HG03139 (cell line): ENCODE results near the gene ZMYM1.
"Not testable (repeated sequence)": the region's sequence is repeated elsewhere in the genome, so short reads cannot be mapped to it uniquely, and the experiment has no call there.

Experiments used
- ATAC-seq: cut with Tn5 transposase; IDR thresholded peaks from one replicate; pipeline ENCODE4 v1.9.1; 2021; ENCODE audit not compliant: unreplicated experiment

ZMYM1 gene

DNA sequence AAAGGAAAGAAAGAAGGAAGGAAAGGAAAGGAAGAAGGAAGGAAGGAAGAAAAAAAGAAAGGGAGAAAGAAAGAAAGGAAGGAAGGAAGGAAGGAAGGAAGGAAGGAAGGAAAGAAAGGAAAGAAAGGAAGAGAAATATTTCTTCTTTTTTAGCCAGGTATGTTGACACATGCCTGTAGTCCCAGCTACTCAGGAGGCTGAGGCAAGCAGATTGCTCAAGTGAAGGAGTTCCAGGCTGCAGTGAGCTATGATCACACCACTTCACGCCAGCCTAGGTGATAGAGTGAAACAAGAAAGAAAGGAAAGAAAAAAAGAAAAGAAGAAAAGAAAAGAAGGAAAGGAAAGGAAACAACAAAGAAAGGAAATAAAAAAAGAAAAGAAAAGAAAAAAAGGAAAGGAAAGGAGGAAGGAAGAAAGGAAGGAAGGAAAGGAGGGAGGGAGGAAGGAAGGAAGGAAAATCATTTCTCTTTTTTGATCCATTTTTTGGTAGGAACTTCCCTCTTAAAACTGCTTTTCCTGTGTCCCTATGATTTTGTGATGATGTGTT lies 5.8 kb upstream of the ZMYM1 start:
- ATAC-seq, result no peak

DNA sequence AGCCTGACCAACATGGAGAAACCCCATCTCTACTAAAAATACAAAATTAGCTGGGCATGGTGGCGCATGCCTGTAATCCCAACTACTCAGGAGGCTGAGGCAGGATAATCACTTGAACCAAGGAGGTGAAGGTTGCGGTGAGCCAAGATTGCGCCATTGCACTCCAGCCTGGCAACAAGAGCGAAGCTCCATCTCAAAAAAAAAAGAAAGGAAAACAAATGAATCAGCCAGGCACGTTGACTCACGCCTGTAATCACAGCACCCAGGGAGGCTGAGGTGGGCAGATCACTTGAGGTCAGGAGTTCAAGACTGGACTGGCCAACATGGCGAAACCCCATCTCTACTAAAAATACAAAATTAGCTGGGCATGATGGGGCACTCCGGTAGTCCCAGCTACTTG lies 2.8 kb upstream of the ZMYM1 start:
- ATAC-seq, result not testable (repeated sequence)

DNA sequence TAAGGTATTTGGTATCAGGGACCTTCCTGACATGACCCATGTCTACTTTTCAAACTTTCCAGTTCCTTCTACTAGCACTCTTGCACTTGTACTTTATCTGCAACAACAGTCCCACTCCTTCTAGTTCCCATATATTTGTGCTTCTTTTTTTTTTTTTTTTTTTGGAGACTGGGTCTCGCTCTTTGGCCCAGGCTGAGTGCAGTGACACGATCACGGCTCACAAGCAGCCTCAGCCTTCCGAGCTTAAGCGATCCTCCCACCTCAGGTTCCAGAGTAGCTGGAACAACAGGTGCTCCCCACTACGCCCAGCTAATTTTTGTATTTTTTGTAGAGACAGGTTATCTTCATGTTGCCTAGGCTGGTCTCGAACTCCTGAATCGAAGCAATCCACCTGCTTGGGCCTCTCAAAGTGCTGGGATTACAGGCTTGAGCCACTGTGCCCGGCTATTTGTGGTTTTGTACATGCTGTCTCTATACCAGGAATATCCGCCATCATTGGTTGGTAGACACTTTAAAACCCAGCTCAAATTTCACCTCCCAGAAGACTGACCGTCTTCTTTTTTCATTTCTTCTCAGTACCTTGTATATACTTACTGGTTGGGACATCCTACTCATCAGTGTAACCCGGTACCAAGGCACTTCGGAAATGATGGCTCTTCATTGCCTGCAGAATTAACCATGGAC lies 1.1 kb downstream of the ZMYM1 start:
- ATAC-seq, result no peak

DNA sequence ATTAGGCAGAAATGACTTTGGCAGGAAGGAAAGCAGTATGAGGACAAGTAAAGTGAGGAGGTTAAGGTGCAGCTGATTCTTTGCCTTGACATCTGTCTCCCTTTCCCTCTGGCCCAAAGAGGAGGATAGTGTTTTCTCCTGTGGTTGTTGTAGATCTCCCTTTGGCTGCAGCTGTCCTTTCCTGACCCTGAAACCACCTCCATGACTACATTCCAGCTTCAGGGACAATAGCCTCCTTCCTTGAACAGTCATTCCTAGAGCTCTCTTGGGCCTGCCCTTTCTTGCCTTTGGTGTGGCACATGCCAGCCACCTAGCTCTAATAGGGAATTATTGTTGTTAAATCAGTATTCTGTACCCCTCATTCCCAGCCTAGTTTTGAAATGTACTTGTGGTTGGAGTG lies 6.2 kb downstream of the ZMYM1 start:
- ATAC-seq, result no peak

DNA sequence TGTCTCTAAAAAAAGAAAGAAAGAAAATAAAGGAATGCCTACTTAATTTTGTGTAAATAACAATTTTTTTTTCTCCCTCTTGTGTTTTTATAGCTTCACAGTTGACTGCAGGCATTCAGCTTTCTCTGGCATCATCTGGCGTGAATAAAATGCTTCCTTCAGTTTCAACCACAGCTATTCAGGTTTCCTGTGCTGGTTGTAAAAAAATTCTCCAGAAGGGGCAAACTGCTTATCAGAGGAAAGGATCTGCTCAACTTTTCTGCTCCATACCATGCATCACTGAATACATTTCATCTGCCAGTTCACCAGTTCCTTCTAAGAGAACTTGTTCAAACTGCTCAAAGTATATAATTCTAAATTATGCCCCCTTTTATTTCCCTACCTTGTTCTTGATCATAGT lies 18.0 kb downstream of the ZMYM1 start:
- no peak for ATAC-seq

DNA sequence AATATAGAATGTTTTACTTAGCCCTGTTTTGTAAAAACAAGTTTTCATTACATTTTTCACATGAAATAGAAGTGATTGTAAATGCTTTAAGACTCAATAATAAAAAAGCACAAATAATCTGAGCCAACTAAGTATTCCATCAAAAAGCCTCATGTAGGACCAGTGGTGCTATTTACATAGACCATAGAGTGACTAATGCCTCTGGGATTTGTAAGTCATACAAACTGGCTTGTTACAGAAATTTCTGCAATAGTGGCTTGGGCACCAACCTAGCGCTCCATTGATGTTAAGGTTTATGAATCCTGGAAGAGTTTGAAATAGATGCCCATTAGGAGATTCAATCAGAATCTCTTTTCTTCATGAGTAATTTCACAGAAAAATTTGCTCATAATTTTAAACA lies 31.9 kb downstream of the ZMYM1 start:
- no peak for ATAC-seq

DNA sequence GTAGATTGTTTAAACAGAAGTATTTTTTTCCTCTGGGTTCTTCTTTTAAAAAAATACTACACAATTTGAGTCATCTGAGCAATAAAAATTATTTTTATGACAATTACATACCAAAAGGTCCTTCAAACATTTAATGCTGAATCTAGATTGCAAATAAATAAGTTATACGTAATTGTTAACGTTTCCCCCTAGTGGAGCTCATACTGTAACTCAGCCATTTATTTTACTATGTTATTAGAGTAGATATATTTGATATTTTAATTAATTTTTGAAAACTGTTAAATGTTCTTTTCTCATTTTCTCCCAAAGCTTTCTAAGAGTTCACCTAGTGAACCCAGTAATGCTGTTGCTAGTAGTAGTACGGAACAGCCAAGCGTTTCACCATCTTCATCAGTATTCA lies 33.5 kb downstream of the ZMYM1 start:
- ATAC-seq, result no peak

DNA sequence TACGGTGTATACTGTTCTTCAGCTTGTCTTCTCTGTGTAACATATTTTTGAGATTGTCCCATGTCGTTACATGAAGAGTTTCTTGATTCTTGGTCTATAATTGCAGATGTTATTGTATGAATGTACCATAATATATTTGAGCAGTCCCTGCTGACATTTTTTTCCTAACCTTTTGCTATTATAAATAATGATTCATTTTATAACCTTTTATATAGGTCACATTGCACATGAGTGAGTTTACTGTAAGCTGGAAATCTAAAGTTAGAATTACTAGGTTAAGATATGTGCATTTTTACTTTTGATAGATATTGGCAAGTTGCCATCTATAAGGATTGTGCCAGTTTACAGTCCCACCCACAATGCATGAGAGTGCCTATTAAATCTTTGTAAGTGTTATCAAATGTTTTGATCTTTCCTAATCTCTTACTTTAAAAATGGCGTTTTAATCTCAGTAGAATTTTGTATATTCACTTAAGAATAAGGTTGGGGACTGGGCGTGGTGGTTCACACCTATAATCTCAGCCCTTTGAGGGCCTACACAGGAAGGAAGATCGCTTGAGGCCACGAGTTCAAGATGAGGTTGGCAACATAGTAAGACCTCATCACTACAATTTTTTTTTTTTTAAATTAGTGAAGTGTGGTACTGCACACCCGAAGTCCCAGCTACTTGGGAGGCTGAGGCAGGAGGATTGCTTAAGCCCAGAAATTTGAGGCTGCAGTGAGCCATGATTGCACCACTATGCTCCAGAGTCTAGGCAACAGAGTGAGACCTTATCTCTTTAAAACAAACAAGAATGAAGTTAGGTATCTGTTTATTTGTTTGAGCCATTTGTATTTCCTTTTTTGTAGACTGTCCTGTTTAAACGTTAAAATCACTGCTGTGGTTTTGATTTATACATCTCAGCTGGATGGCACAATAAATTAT lies 36.5 kb downstream of the ZMYM1 start:
- ATAC-seq, result no peak

DNA sequence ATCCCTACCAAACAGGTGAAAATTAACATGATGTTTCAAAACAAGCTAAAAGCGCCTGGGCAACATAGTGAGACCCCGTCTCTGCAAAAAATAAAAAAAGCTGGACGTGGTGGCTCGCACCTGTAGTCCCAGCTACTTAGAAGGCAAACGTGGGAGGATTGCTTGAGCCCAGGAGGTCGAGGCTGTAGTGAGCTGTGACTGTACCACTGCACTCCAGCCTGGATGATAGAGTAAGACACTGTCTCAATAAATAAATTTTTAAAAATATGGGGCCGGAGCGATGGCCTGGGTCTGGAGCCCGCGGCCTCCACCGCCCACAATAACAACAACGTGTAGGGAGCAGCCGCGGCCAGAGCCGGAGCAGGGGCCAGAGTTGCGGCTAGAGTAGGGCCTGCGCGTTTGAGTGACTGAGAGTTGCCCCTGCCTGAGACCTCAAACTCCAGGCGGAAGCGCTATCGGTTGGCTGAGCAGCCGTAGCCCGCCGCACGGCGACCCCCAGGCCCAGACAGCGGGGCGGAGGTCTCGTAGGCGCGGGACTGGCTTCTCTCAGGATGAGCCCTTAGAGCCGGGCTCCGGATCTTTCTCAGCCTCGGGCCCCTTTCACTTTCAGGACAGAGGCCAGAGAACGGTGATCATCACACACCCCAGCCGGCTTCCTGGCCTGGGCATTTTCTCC lies 41.4 kb downstream of the ZMYM1 start:
- no peak for ATAC-seq

DNA sequence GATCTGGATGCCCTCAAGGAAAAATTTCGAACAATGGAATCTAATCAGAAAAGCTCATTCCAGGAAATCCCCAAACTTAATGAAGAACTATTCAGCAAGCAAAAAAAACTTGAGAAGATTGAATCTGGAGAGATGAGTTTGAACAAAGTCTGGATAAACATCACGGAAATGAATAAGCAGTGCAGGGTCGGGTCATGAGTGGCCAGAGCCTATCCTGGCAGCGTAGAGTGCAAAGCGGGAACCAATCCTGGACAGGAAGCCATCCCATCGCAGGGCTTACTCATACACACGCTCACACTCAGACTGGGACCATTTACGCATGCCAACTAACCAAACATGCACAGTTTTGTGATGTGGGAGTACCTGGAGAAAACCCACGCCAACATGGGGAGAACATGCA lies 43.1 kb downstream of the ZMYM1 start:
- no peak for ATAC-seq

DNA sequence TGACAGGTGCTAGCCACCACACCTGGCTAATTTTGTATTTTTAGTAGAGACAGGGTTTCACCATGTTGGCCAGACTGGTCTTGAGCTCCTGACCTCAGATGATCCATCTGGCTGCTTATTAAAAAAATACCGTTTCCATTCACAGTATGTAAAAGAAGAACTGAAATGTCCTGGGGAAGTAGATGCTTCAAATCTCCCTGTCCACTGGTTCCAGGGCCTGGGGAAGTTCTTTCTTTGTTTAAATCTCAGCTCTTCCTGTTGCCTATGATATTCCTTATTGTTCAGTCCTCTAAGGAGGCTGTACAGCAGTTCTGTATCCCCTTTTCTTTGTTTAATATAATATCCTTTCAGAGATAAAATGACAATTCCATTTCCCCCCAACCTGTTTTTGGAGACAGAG lies 47.4 kb downstream of the ZMYM1 start:
- ATAC-seq, result no peak

DNA sequence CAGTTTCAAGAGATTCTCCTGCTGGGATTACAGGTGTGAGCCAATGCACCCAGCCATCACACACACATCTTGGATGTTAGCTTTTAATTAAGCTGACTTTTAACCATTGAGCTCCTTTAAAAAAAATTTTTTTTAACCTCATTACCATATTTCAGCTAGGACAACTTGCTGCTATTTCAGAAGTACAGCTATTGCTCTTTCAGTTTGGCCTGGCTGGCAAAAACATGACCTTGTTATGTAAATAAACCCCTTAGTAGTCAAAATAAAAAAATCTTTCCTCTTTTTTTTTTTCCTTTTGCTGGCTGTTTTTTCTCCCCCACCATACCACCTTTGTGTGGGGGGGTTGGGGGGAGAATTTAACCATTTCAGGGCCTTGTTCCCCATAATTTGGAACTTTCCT lies 49.9 kb downstream of the ZMYM1 start:
- no peak for ATAC-seq

DNA sequence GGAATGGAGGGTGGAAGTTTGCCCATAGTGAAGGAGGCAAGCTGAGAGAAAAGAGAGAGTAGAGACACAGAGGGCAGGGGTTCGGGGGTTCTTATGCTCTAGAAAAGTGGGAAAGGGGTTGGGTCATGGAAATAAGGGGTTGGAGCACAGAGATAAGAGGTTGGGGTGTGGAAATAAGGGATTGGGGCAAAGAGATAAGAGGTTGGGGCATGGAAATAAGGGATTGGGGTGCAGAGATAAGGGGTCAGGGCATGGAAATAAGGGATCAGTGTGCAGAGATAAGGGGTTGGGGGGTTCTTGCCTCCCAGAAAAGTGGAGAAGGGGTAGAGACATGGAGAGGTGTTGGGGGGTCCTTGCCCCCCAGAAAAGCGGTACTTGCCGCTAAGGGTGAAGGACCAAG lies 57.6 kb downstream of the ZMYM1 start:
- ATAC-seq, result no peak

DNA sequence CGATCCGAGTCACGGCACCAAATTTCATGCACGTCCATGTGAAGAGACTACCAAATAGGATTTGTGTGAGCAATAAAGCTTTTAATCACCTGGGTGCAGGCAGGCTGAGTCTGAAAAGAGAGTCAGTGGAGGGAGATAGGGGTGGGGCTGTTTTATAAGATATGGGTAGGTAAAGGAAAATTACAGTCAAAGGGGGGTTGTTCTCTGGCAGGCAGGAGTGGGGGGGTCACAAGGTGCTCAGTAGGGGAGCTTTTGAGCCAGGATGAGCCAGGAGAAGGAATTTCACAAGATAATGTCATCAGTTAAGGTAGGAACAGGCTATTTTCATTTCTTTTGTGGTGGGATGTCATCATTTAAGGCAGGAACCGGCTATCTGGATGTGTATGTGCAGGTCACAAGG lies 58.4 kb downstream of the ZMYM1 start:
- ATAC-seq, result not testable (repeated sequence)

DNA sequence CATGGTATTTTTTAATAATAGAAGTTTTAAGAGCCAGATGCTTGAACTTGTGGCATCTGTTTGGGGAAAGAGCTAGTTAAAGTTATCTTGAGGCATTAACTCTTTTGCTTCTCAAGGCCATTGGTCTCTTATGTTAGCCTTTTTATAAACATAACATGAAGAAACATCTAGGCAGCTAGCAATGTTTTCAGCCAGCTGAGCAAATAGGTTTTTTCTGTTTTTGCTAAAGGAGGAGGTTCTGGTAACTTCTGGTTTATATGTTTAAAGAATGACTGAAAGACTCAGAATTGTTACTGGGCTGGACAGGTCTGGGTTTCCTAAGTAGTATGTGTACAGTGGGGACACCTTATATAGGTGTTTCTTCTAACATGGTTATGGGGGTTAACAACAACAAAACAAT lies 63.1 kb downstream of the ZMYM1 start:
- ATAC-seq, result not testable (repeated sequence)

DNA sequence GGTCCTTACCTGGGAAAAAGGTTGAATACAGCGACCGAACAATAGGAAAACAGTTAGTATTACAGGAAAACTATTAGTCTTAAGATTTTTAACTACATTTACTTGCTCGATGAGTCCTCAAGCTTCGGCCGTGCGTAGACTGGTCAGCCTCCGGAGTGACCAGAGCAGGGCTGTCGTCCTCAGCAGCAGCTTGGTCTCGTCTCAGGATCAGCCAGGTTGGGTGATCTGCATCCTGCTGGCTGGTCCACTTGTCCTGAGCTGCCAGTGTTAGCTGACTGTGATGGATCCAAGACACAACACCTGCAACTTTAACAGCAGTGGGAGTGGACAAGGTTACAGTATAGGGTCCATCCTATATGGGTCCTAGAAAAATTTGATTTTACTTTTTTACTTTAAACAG lies 63.5 kb downstream of the ZMYM1 start:
- ATAC-seq, result not testable (repeated sequence)

DNA sequence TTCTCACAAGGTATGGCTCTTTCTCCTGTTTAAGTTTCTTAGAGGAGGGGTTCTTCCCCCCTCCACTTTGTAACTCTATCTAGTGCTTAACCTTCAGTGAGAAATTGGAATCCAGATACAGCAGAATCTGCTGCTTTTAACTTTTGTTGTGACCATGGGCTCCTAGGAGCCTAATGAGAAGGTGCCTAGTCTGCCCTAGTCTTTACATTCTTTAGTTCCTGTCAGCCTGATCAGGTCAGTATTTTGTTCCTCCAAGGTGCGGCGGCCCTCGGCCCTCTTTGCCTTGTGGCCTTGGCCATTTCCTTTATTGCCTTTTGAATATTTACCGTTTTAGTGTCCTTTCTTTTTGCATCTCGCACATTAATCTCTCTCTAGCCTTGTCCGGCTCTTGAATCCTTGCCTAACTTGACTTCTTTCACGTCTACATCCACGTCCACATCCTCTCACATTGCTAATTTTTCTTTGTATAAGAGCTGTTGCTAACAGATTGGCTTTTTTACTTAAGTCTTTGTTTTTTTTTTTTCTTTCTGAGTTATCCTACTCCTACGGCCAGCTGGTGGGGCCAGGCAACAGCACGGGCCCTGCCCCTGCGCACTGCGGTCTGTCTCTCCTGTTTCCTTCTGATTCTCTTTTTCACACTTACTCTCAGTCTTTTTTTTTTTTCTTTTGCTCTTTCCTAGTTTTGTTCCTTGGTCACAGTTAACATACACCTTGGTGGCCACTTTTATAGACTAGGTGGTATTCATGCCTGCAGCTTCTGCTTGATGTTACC lies 64.7 kb downstream of the ZMYM1 start:
- no peak for ATAC-seq

DNA sequence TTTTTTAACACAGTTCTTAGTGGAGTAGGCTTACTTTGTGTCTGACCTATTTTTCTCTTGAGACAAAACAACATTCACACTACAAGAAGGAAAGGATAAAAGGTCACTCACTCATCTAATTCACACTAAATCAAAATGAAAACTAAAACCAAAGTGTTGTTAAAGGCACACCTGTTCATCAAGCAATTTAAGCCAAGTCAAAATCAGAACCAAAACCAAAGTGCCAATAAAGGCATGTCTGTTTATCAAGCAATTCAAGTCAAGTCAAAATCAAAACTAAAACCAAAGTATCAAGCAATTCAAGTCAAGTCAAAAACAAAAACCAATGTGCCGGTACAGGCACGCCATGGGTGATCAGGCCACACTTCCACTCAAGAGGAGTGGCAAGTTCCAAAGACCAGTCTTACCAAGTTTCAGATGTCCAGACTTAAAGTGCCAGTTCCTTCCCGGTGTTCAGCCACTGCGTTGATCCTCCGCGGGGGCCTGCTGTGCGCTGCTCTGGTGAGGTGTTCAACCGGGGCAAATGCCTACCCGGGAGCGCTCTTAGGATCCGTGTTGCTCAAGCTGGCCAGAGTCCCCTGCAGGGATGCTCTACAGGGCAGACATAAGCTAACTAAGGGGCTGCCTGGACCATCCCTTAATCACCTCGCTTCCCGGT lies 66.8 kb downstream of the ZMYM1 start:
- not testable (repeated sequence) for ATAC-seq

DNA sequence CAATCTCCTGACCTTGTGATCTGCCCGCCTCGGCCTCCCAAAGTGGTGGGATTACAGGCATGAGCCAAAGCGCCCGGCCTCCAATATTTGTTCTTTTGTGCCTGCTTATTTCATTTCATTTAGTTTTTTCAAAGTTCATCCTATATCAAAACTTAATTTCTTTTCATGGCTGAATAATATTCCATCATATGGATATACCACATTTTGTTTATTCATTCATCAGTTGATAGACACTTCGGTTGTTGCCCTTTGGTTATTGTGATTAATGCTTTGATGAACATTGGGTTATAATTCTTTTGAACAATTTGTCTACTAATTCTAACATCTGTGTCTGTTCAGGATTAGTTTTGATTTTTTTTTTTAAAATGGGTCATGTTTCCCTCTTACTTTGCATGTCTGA lies 72.0 kb downstream of the ZMYM1 start:
- no peak for ATAC-seq

DNA sequence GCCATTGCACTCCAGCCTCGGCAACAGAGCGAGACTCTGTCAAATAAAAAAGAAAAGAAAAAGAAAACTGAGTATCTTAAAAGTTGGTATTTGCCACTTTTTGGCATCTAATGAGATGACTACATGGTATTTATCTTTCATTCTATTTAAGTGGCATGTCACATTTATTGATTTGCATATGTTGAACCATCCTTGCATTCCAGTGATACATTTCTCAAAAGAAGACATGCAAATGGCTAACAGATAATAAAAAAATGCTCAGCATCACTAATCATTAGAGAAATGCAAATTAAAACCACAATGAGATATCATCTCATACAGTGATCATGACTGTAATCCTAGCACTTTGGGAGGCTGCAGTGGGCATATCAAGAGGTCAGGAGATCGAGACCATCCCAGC lies 85.7 kb downstream of the ZMYM1 start:
- ATAC-seq, result no peak
